WTC11 (cell line): ENCODE data around the gene PRPSAP2. TPM values are rescaled to one million over a fixed set of nuclear protein-coding genes. Genes with fewer than 3 reads are reported as not detected.

Source experiments
- ATAC-seq: fragments of 200-7000 bp; cut with Tn5 transposase; 2 replicates; pipeline ENCODE4 v1.10.0; 2021; ENCODE audit warnings: mild to moderate bottlenecking, moderate library complexity
- CTCF ChIA-PET: fragments of 300-600 bp; sonication (Branson Sonifier 250); formaldehyde crosslinking; loops from one replicate; lab custom pipeline; 2021; ENCODE audit warnings: antibody characterized with exemption; lab: Charles Lee
- POLR2A ChIA-PET: fragments of 350-600 bp; sonication (Branson Sonifier 250); formaldehyde crosslinking; loops from one replicate; lab custom pipeline; 2021; ENCODE audit warnings: antibody characterized with exemption; lab: Charles Lee
- DNase-seq: peaks from one replicate; pipeline ENCODE4 v3.0.0; 2021; ENCODE audit warnings: low spot score
- H3K27ac Mint-ChIP-seq: 2 replicates; pipeline ENCODE4 v1.8.0; 2021; ENCODE audit warnings: mixed read lengths
- H3K27me3 Mint-ChIP-seq: 2 replicates; pipeline ENCODE4 v1.8.0; 2021; ENCODE audit warnings: low read depth, mild to moderate bottlenecking, moderate library complexity, mixed read lengths
- H3K36me3 Mint-ChIP-seq: 2 replicates; pipeline ENCODE4 v1.8.0; 2021; ENCODE audit warnings: mixed read lengths
- H3K4me1 Mint-ChIP-seq: 2 replicates; pipeline ENCODE4 v1.8.0; 2022; ENCODE audit warnings: mixed read lengths
- H3K4me3 Mint-ChIP-seq: 2 replicates; pipeline ENCODE4 v1.8.0; 2021; ENCODE audit warnings: mild to moderate bottlenecking, moderate library complexity, mixed read lengths
- H3K9me3 Mint-ChIP-seq: 2 replicates; pipeline ENCODE4 v1.8.0; 2021; ENCODE audit warnings: mixed read lengths
- ELF4 ChIP-seq: sonication (generic); formaldehyde crosslinking; IDR thresholded peaks from 2 replicates; pipeline ENCODE4 v1.8.1; 2022; ENCODE audit warnings: low read depth, mild to moderate bottlenecking, moderate library complexity, missing genetic modification reagents
- ESRRA ChIP-seq: sonication (generic); formaldehyde crosslinking; IDR thresholded peaks from 2 replicates; pipeline ENCODE4 v1.8.1; 2022; ENCODE audit warnings: mild to moderate bottlenecking, missing genetic modification reagents, borderline replicate concordance
- FOXK1 ChIP-seq: sonication (generic); formaldehyde crosslinking; IDR thresholded peaks from 2 replicates; pipeline ENCODE4 v1.8.0; 2022; ENCODE audit warnings: mild to moderate bottlenecking, moderate library complexity, missing genetic modification reagents
- GABPB1 ChIP-seq: sonication (generic); formaldehyde crosslinking; IDR thresholded peaks from 2 replicates; pipeline ENCODE4 v1.8.1; 2023; ENCODE audit warnings: mild to moderate bottlenecking, missing genetic modification reagents
- IRF2 ChIP-seq: sonication (generic); formaldehyde crosslinking; IDR thresholded peaks from 2 replicates; pipeline ENCODE4 v1.8.0; 2022; ENCODE audit warnings: low read depth, missing genetic modification reagents, borderline replicate concordance
- NFYB ChIP-seq: sonication (generic); formaldehyde crosslinking; conservative IDR thresholded peaks from 2 replicates; pipeline ENCODE4 v1.8.0; 2022; ENCODE audit warnings: low read depth, missing genetic modification reagents
- OVOL2 ChIP-seq: fragments of 250-450 bp; sonication (Bioruptor Pico); IDR thresholded peaks from 2 replicates; pipeline ENCODE4 v1.9.0; 2021; ENCODE audit warnings: mild to moderate bottlenecking, borderline replicate concordance
- RORB ChIP-seq: fragments of 250-450 bp; sonication (Bioruptor Pico); IDR thresholded peaks from 2 replicates; pipeline ENCODE4 v1.9.0; 2021; ENCODE audit warnings: mild to moderate bottlenecking
- STAT6 ChIP-seq: sonication (generic); formaldehyde crosslinking; conservative IDR thresholded peaks from 2 replicates; pipeline ENCODE4 v1.8.1; 2023; ENCODE audit warnings: mild to moderate bottlenecking, low read depth, missing genetic modification reagents, moderate library complexity
- TP53 ChIP-seq: sonication (generic); formaldehyde crosslinking; IDR thresholded peaks from 2 replicates; pipeline ENCODE4 v1.8.1; 2023; ENCODE audit warnings: mild to moderate bottlenecking, missing genetic modification reagents
- ZBTB43 ChIP-seq: sonication (generic); formaldehyde crosslinking; IDR thresholded peaks from 2 replicates; pipeline ENCODE4 v1.8.1; 2023; ENCODE audit warnings: mild to moderate bottlenecking, missing genetic modification reagents
- ZNF138 ChIP-seq: sonication (generic); formaldehyde crosslinking; conservative IDR thresholded peaks from 2 replicates; pipeline ENCODE4 v1.8.1; 2022; ENCODE audit warnings: mild to moderate bottlenecking, moderate library complexity, missing genetic modification reagents
- ZNF219 ChIP-seq: sonication (generic); formaldehyde crosslinking; IDR thresholded peaks from 2 replicates; pipeline ENCODE4 v1.8.0; 2023; ENCODE audit warnings: missing genetic modification reagents, mild to moderate bottlenecking, borderline replicate concordance
- ZNF425 ChIP-seq: fragments of 250-450 bp; sonication (Bioruptor Pico); conservative IDR thresholded peaks from 2 replicates; pipeline ENCODE4 v1.9.0; 2021; ENCODE audit warnings: mild to moderate bottlenecking
- ZNF512 ChIP-seq: sonication (generic); formaldehyde crosslinking; IDR thresholded peaks from 2 replicates; pipeline ENCODE4 v1.8.1; 2022; ENCODE audit warnings: missing genetic modification reagents, borderline replicate concordance
- total RNA-seq: library from RNA; stranded (reverse); gene quantifications from 3 replicates; pipeline ENCODE4 v1.2.3, GENCODE V29; 2021

PRPSAP2 gene
- total RNA-seq, 1 experiment from 2014 or later = 50.9 TPM

GRCh38 chr17:18951941-18952842 is 94.3 kb downstream of the PRPSAP2 start, which contains the start of gene SLC5A10:
Gene SLC5A10 (plus strand): TSS chr17:18952165. CDS start chr17:18952206, 41 bp downstream.
- ATAC-seq (peak; percentile 81), DNase-seq (peak; percentile 52)
- TF ChIP-seq NFYB (CRISPR knock-in tag) = no peak
- TF ChIP-seq RORB = no peak
- TF ChIP-seq ZNF138 (CRISPR knock-in tag) = no peak
- no peak for TF ChIP-seq GABPB1 (CRISPR knock-in tag)
- TF ChIP-seq FOXK1 (CRISPR knock-in tag) = no peak
- no peak for TF ChIP-seq ELF4
- no peak for TF ChIP-seq TP53
- no peak for TF ChIP-seq ZBTB43 (CRISPR knock-in tag)
- TF ChIP-seq ZNF425 (CRISPR knock-in tag) = no peak
- no peak for TF ChIP-seq ZNF219 (CRISPR knock-in tag)
- TF ChIP-seq ESRRA (CRISPR knock-in tag) = no peak
- no peak for TF ChIP-seq STAT6 (CRISPR knock-in tag)
- no peak for TF ChIP-seq IRF2 (CRISPR knock-in tag)
- no peaks in the 10 kb centered on the region for H3K36me3 Mint-ChIP-seq
- no peaks in the 10 kb centered on the region for H3K27me3 Mint-ChIP-seq
- H3K9me3 Mint-ChIP-seq = no peaks in the 10 kb centered on the region
- H3K27ac Mint-ChIP-seq = no peak within 1 kb of the TSS
- POLR2A ChIA-PET = no interaction called here
- no peaks in the 10 kb centered on the region for H3K4me1 Mint-ChIP-seq
- CTCF ChIA-PET = interaction anchor here (0.6 to 1.7 kb wide), 7 partner anchors 9 to 326 kb away, joined by 3 to 22 read pairs (median 3); no protein-coding TSS in a partner anchor
- no peak within 1 kb of the TSS for H3K4me3 Mint-ChIP-seq

- Mint-ChIP-seq H3K4me3 (no peak overlapping the region), H3K27me3 (no peaks in the 10 kb centered on the region), H3K27ac (no peak overlapping the region), H3K9me3 (no peaks in the 10 kb centered on the region), H3K4me1 (no peaks in the 10 kb centered on the region)
- no peak for ATAC-seq
- no peak for DNase-seq
- CTCF ChIA-PET = interaction anchor here (1.7 kb wide), 1 partner anchor 8 kb away, joined by 22 read pairs; no protein-coding TSS in a partner anchor
- POLR2A ChIA-PET = no interaction called here
- TF ChIP-seq ZNF512 (CRISPR knock-in tag) (no peak), OVOL2 (CRISPR knock-in tag) (no peak)
- TF ChIP-seq, all 79 proteins: peak for 0
- no peaks in the 10 kb centered on the region for H3K36me3 Mint-ChIP-seq
Measured at GRCh38 chr17:18953231-18953728, 95.3 kb downstream of the PRPSAP2 start.
